ENCODE results near the gene LAMA3. TPM values are rescaled to one million over a fixed set of nuclear protein-coding genes. Genes with fewer than 3 reads are reported as not detected.

LAMA3 gene
- total RNA-seq, 1 experiment from 2014 or later: 5.6 TPM

GRCh38 chr18:23935804-23936203 lies 246.6 kb downstream of the LAMA3 start:
- Histone ChIP-seq H3K27me3 (ENCODE audit: insufficient read depth, low read length) (no peaks in the 10 kb centered on the region), H3K4me1 (ENCODE audit: control insufficient read depth in 1 of 2, insufficient read depth in 2 of 2, low read length in 2 of 2) (no peaks in the 10 kb centered on the region), H3K9me2 (ENCODE audit: insufficient read depth) (no peaks in the 10 kb centered on the region), H3K4me3 (replicated peaks in 1 of 2; ENCODE audit: low read depth in 1 of 2, low read length in 2 of 2) (no peak overlapping the region), H3K27ac (ENCODE audit: low read depth, low read length) (no peak overlapping the region), H3K36me3 (ENCODE audit: control insufficient read depth in 1 of 2, insufficient read depth in 2 of 2, low read length in 2 of 2) (no peaks in the 10 kb centered on the region), H3K79me2 (ENCODE audit: insufficient read depth, low read length) (no peaks in the 10 kb centered on the region), H4K20me1 (ENCODE audit: insufficient read depth) (no peaks in the 10 kb centered on the region), H2AFZ (ENCODE audit: low read depth, low read length, poor library complexity, severe bottlenecking) (no peak overlapping the region), H3K9me3 (ENCODE audit: control insufficient read depth in 1 of 2, insufficient read depth in 1 of 2, low read depth in 1 of 2, low read length in 2 of 2) (no peaks in the 10 kb centered on the region), H3K4me2 (ENCODE audit: low read length) (no peak overlapping the region), H3K9ac (ENCODE audit: low read length) (no peak overlapping the region)
- ATAC-seq (no peak), DNase-seq (ENCODE audit: low read depth, low spot score) (no peak)
- POLR2A ChIA-PET: no interaction called here
- intact Hi-C loops (cut with micrococcal nuclease): no loop called here
- CTCF ChIA-PET: no interaction called here
- BruUV-seq (replicated peaks): no TSS peak
- RAD21 ChIA-PET (ENCODE audit: low non-redundant PET in 1 of 2, low total read pairs in 2 of 2, uncharacterized antibody in 2 of 2, unreplicated experiment in 2 of 2): no interaction called here
- TF ChIP-seq EZH2phosphoT487 (IDR thresholded peaks at IDR 0.05; ENCODE audit: borderline replicate concordance): no peak
- TF ChIP-seq POLR2A (IDR thresholded peaks at IDR 0.05; ENCODE audit: borderline replicate concordance, extremely low read depth, insufficient read depth, insufficient read length): no peak
- no peak for TF ChIP-seq CBX3 (IDR thresholded peaks at IDR 0.05; ENCODE audit: low read depth)

- Histone ChIP-seq H3K4me2 (ENCODE audit: low read length) (no peak overlapping the region), H3K27ac (ENCODE audit: low read depth, low read length) (no peak overlapping the region), H3K9me2 (ENCODE audit: insufficient read depth) (no peaks in the 10 kb centered on the region), H2AFZ (ENCODE audit: low read depth, low read length, poor library complexity, severe bottlenecking) (no peak overlapping the region), H3K9ac (ENCODE audit: low read length) (no peak overlapping the region), H4K20me1 (ENCODE audit: insufficient read depth) (no peaks in the 10 kb centered on the region), H3K9me3 (ENCODE audit: control insufficient read depth in 1 of 2, insufficient read depth in 1 of 2, low read depth in 1 of 2, low read length in 2 of 2) (no peaks in the 10 kb centered on the region), H3K36me3 (ENCODE audit: control insufficient read depth in 1 of 2, insufficient read depth in 2 of 2, low read length in 2 of 2) (no peaks in the 10 kb centered on the region), H3K79me2 (ENCODE audit: insufficient read depth, low read length) (no peaks in the 10 kb centered on the region), H3K4me3 (replicated peaks in 1 of 2; ENCODE audit: low read depth in 1 of 2, low read length in 2 of 2) (no peak overlapping the region), H3K27me3 (ENCODE audit: insufficient read depth, low read length) (no peaks in the 10 kb centered on the region), H3K4me1 (ENCODE audit: control insufficient read depth in 1 of 2, insufficient read depth in 2 of 2, low read length in 2 of 2) (no peaks in the 10 kb centered on the region)
- POLR2A ChIA-PET: no interaction called here
- intact Hi-C loops (cut with micrococcal nuclease): no loop called here
- CTCF ChIA-PET: interaction anchor here (0.6 kb wide), 1 partner anchor 18 kb away, joined by 3 read pairs; no protein-coding TSS in a partner anchor
- BruUV-seq (replicated peaks): no TSS peak
- no peak for DNase-seq (ENCODE audit: low read depth, low spot score)
- ATAC-seq: no peak
- RAD21 ChIA-PET (ENCODE audit: low non-redundant PET in 1 of 2, low total read pairs in 2 of 2, uncharacterized antibody in 2 of 2, unreplicated experiment in 2 of 2): no interaction called here
- TF ChIP-seq CTCF (IDR thresholded peaks at IDR 0.05 in 2 of 3, conservative IDR thresholded peaks at IDR 0.05 in 1 of 3; ENCODE audit: borderline replicate concordance in 1 of 3, insufficient read depth in 1 of 3, low read depth in 2 of 3, low read length in 2 of 3): no peak
- TF ChIP-seq EGR1 (IDR thresholded peaks at IDR 0.05; ENCODE audit: low read depth): no peak
- no peak for TF ChIP-seq POLR2A (IDR thresholded peaks at IDR 0.05; ENCODE audit: borderline replicate concordance, extremely low read depth, insufficient read depth, insufficient read length)
- no peak for TF ChIP-seq JUND (IDR thresholded peaks at IDR 0.05)
- TF ChIP-seq ZFX (IDR thresholded peaks at IDR 0.05): no peak
- TF ChIP-seq REST (IDR thresholded peaks at IDR 0.05; ENCODE audit: low read depth): no peak
- TF ChIP-seq ZNF274 (IDR thresholded peaks at IDR 0.05; ENCODE audit: low read depth, low read length): no peak
- no peak for TF ChIP-seq EZH2 (IDR thresholded peaks at IDR 0.05)
- no peak for TF ChIP-seq EZH2phosphoT487 (IDR thresholded peaks at IDR 0.05; ENCODE audit: borderline replicate concordance)
- no peak for TF ChIP-seq RAD21 (IDR thresholded peaks at IDR 0.05; ENCODE audit: low read depth)
- TF ChIP-seq YY1 (IDR thresholded peaks at IDR 0.05; ENCODE audit: extremely low read depth, insufficient replicate concordance, low read depth, low read length): no peak
Observed at GRCh38 chr18:23936381-23936958, 247.2 kb downstream of the LAMA3 start.

Data from HCT116 (cell line).